Spinal cord (tissue), 10 donors: Measurements from ENCODE around the gene PTPN2. TPM values are rescaled to one million over a fixed set of nuclear protein-coding genes. Genes with fewer than 3 reads are reported as not detected.

Source experiments
- DNase-seq, 6 donors: peaks; one replicate each; pipeline versions ENCODE4 v3.0.0 to v3.0.0-alpha.2; 2013 to 2015; ENCODE audit warnings: low spot score in 6 of 6, low read depth in 4 of 6
- H3K27ac ChIP-seq: one replicate; pipeline ENCODE4 v1.5.1; 2013; ENCODE audit warnings: low read depth, low read length, control low read depth
- H3K27me3 ChIP-seq: one replicate; pipeline ENCODE4 v1.6.1; 2013; ENCODE audit warnings: low read length; ENCODE audit not compliant: control insufficient read depth, insufficient read depth
- H3K36me3 ChIP-seq: one replicate; pipeline ENCODE4 v1.6.1; 2013; ENCODE audit warnings: low read length; ENCODE audit not compliant: control insufficient read depth, insufficient read depth
- H3K4me1 ChIP-seq: one replicate; pipeline ENCODE4 v1.6.1; 2013; ENCODE audit warnings: low read length; ENCODE audit not compliant: control insufficient read depth, insufficient read depth
- H3K4me3 ChIP-seq: one replicate; pipeline ENCODE4 v1.5.1; 2013; ENCODE audit warnings: low read depth, low read length, control low read depth
- H3K9me3 ChIP-seq: one replicate; pipeline ENCODE4 v1.6.1; 2013; ENCODE audit warnings: low read length; ENCODE audit not compliant: control insufficient read depth, insufficient read depth
- WGBS: methylation state at CpG from one replicate; pipeline ENCODE4 v1.1.5; 2013; ENCODE audit warnings: missing lambda C conversion rate; ENCODE audit not compliant: insufficient coverage; 5-methylcytosine and 5-hydroxymethylcytosine counted together
- polyA plus RNA-seq, 2 donors: library from polyadenylated mRNA; unstranded; fragments of 120-200 nt; gene quantifications; one replicate each; pipeline ENCODE4 v1.2.1, GENCODE V29; 2013; ENCODE audit not compliant: insufficient read length in 2 of 2
- total RNA-seq, 2 donors: library from RNA; depleted of rRNA in 1 of 2; stranded (reverse); fragments of 120-200 nt in 1 of 2; fragments of >200 nt in 1 of 2; gene quantifications; one replicate each; pipeline versions ENCODE4 v1.2.3 to v1.2.4, GENCODE V29; 2013 to 2014
- donor health status: healthy.

Gene PTPN2
- total and polyA plus RNA-seq, 4 donors: 28.4 to 40.9 (median 31.3) TPM

- Histone ChIP-seq H3K9me3 (no peaks in the 10 kb centered on the region), H3K36me3 (peaks cover 3% of the 10 kb centered on the region), H3K4me1 (no peaks in the 10 kb centered on the region), H3K4me3 (no peak overlapping the region), H3K27ac (no peak overlapping the region), H3K27me3 (no peaks in the 10 kb centered on the region)
- no peak for DNase-seq
- WGBS: 71% methylated on average over 2 of the region's 2 CpGs
These were observed 44.9 kb downstream of the PTPN2 start for GRCh38 chr18:12839057-12839525.

GRCh38 chr18:12838178-12838634 lies 45.8 kb downstream of the PTPN2 start:
- Histone ChIP-seq H3K27me3 (no peaks in the 10 kb centered on the region), H3K27ac (no peak overlapping the region), H3K9me3 (no peaks in the 10 kb centered on the region), H3K4me3 (no peak overlapping the region), H3K4me1 (no peaks in the 10 kb centered on the region), H3K36me3 (peaks cover 6% of the 10 kb centered on the region)
- DNase-seq: no peak
- 60% methylated on average over 2 of the region's 4 CpGs for WGBS

- no peaks in the 10 kb centered on the region for H3K27me3 ChIP-seq
- no peaks in the 10 kb centered on the region for H3K4me1 ChIP-seq
- H3K4me3 ChIP-seq: no peak overlapping the region
- no peak overlapping the region for H3K27ac ChIP-seq
- H3K9me3 ChIP-seq: no peaks in the 10 kb centered on the region
- no peak for DNase-seq
- peaks cover 6% of the 10 kb centered on the region for H3K36me3 ChIP-seq
These were observed 46.3 kb downstream of the PTPN2 start for GRCh38 chr18:12837747-12838146.

- H3K27me3 ChIP-seq: no peaks in the 10 kb centered on the region
- H3K27ac ChIP-seq: no peak overlapping the region
- peaks cover 6% of the 10 kb centered on the region for H3K36me3 ChIP-seq
- H3K4me3 ChIP-seq: no peak overlapping the region
- H3K9me3 ChIP-seq: no peaks in the 10 kb centered on the region
- H3K4me1 ChIP-seq: no peaks in the 10 kb centered on the region
- DNase-seq: no peak
- WGBS: 100% methylated on average over 2 of the region's 5 CpGs
These were observed 47.5 kb downstream of the PTPN2 start for GRCh38 chr18:12836551-12836950.

GRCh38 chr18:12828116-12829051 lies 55.7 kb downstream of the PTPN2 start:
- 100% methylated on average over 2 of the region's 4 CpGs for WGBS
- Histone ChIP-seq H3K27ac (no peak overlapping the region), H3K36me3 (peaks cover 14% of the 10 kb centered on the region), H3K9me3 (peaks cover 2% of the 10 kb centered on the region), H3K4me3 (no peak overlapping the region), H3K4me1 (no peaks in the 10 kb centered on the region), H3K27me3 (no peaks in the 10 kb centered on the region)
- no peak for DNase-seq

- no peaks in the 10 kb centered on the region for H3K4me1 ChIP-seq
- no peak overlapping the region for H3K27ac ChIP-seq
- DNase-seq: no peak
- peaks cover 12% of the 10 kb centered on the region for H3K36me3 ChIP-seq
- WGBS: no CpG with 5 or more reads among the region's 3 CpGs
- peaks cover 2% of the 10 kb centered on the region for H3K9me3 ChIP-seq
- H3K4me3 ChIP-seq: no peak overlapping the region
- H3K27me3 ChIP-seq: no peaks in the 10 kb centered on the region
These were observed 56.4 kb downstream of the PTPN2 start for GRCh38 chr18:12827588-12827987.

- Histone ChIP-seq H3K4me3 (no peak overlapping the region), H3K27me3 (no peaks in the 10 kb centered on the region), H3K9me3 (peaks cover 2% of the 10 kb centered on the region), H3K4me1 (peaks cover 3% of the 10 kb centered on the region), H3K36me3 (peaks cover 12% of the 10 kb centered on the region), H3K27ac (no peak overlapping the region)
- no peak for DNase-seq
- WGBS: no CpG with 5 or more reads among the region's 2 CpGs
These were observed 58.8 kb downstream of the PTPN2 start for GRCh38 chr18:12825230-12825629.

GRCh38 chr18:12823892-12824291 lies 60.1 kb downstream of the PTPN2 start:
- no peaks in the 10 kb centered on the region for H3K27me3 ChIP-seq
- WGBS: 94% methylated on average over 2 of the region's 2 CpGs
- peaks cover 12% of the 10 kb centered on the region for H3K36me3 ChIP-seq
- no peak overlapping the region for H3K4me3 ChIP-seq
- H3K4me1 ChIP-seq: peaks cover 7% of the 10 kb centered on the region
- DNase-seq: no peak
- H3K27ac ChIP-seq: no peak overlapping the region
- H3K9me3 ChIP-seq: peaks cover 2% of the 10 kb centered on the region

- DNase-seq: no peak
- H3K27ac ChIP-seq: no peak overlapping the region
- WGBS: 0% methylated on average over 1 of the region's 3 CpGs
- H3K36me3 ChIP-seq: peaks cover 5% of the 10 kb centered on the region
- H3K9me3 ChIP-seq: no peaks in the 10 kb centered on the region
- peaks cover 7% of the 10 kb centered on the region for H3K4me1 ChIP-seq
- H3K4me3 ChIP-seq: no peak overlapping the region
- no peaks in the 10 kb centered on the region for H3K27me3 ChIP-seq
These were observed 62.6 kb downstream of the PTPN2 start for GRCh38 chr18:12821408-12821807.

GRCh38 chr18:12820506-12820905 lies 63.5 kb downstream of the PTPN2 start:
- Histone ChIP-seq H3K4me1 (peaks cover 7% of the 10 kb centered on the region), H3K27me3 (no peaks in the 10 kb centered on the region), H3K36me3 (peaks cover 3% of the 10 kb centered on the region), H3K9me3 (no peaks in the 10 kb centered on the region), H3K4me3 (no peak overlapping the region), H3K27ac (no peak overlapping the region)
- WGBS: 28% methylated on average over 6 of the region's 6 CpGs
- DNase-seq: peak in 2 of 6 donors; percentile 13 to 85
